Panc1 (cell line): ENCODE measurements around the gene ADI1.

Experiments
- POLR2AphosphoS5 ChIP-seq: IDR thresholded peaks from 2 replicates; pipeline ENCODE4 v1.6.1; 2012; ENCODE audit warnings: mild to moderate bottlenecking, low read depth, low read length, moderate library complexity
- SIN3A ChIP-seq: IDR thresholded peaks from 2 replicates; pipeline ENCODE4 v1.6.1; 2012; ENCODE audit warnings: low read depth, mild to moderate bottlenecking, low read length, moderate library complexity, borderline replicate concordance; ENCODE audit not compliant: insufficient read depth
- TCF7L2 ChIP-seq: IDR thresholded peaks from 2 replicates; pipeline ENCODE4 v1.6.1; 2011; ENCODE audit warnings: mild to moderate bottlenecking, low read depth, low read length, inconsistent platforms
- TF ChIP-seq, protein P1 (sequence below): fragments of 450-650 bp; IDR thresholded peaks from 2 replicates; pipeline ENCODE4 v1.5.1; 2017; ENCODE audit warnings: mild to moderate bottlenecking
- TF ChIP-seq, protein P2 (sequence below), 2 experiments: IDR thresholded peaks; 2 replicates each; pipeline ENCODE4 v1.6.1; 2011 to 2012; ENCODE audit warnings: low read depth in 2 of 2, control low read depth in 1 of 2, low read length in 1 of 2, mild to moderate bottlenecking in 1 of 2, moderate library complexity in 1 of 2; ENCODE audit not compliant: insufficient read depth in 1 of 2

DNA sequence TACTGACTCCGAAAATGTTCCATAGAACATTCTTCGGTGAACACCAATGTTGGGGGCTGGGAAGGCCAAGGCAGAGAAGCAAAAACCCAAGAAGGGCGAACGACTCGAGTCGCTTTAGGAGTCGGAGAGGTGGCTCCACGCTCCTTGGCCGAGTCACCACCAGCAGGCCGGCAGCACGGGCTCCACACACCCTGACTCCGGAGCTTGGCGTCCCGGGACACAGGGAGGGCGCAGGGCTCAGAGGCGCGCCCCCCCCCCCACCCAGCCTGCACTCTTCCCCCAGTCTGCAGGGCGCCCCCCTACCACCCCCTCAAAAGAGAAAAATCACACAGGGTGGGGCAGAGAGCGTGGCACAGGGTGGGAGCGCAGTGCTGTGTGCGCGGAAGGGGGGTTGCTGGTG is 7.5 kb upstream of the ADI1 start:
- TF ChIP-seq, protein P1, sequence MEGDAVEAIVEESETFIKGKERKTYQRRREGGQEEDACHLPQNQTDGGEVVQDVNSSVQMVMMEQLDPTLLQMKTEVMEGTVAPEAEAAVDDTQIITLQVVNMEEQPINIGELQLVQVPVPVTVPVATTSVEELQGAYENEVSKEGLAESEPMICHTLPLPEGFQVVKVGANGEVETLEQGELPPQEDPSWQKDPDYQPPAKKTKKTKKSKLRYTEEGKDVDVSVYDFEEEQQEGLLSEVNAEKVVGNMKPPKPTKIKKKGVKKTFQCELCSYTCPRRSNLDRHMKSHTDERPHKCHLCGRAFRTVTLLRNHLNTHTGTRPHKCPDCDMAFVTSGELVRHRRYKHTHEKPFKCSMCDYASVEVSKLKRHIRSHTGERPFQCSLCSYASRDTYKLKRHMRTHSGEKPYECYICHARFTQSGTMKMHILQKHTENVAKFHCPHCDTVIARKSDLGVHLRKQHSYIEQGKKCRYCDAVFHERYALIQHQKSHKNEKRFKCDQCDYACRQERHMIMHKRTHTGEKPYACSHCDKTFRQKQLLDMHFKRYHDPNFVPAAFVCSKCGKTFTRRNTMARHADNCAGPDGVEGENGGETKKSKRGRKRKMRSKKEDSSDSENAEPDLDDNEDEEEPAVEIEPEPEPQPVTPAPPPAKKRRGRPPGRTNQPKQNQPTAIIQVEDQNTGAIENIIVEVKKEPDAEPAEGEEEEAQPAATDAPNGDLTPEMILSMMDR = no peak
- TF ChIP-seq, protein P2, sequence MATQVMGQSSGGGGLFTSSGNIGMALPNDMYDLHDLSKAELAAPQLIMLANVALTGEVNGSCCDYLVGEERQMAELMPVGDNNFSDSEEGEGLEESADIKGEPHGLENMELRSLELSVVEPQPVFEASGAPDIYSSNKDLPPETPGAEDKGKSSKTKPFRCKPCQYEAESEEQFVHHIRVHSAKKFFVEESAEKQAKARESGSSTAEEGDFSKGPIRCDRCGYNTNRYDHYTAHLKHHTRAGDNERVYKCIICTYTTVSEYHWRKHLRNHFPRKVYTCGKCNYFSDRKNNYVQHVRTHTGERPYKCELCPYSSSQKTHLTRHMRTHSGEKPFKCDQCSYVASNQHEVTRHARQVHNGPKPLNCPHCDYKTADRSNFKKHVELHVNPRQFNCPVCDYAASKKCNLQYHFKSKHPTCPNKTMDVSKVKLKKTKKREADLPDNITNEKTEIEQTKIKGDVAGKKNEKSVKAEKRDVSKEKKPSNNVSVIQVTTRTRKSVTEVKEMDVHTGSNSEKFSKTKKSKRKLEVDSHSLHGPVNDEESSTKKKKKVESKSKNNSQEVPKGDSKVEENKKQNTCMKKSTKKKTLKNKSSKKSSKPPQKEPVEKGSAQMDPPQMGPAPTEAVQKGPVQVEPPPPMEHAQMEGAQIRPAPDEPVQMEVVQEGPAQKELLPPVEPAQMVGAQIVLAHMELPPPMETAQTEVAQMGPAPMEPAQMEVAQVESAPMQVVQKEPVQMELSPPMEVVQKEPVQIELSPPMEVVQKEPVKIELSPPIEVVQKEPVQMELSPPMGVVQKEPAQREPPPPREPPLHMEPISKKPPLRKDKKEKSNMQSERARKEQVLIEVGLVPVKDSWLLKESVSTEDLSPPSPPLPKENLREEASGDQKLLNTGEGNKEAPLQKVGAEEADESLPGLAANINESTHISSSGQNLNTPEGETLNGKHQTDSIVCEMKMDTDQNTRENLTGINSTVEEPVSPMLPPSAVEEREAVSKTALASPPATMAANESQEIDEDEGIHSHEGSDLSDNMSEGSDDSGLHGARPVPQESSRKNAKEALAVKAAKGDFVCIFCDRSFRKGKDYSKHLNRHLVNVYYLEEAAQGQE (IDR thresholded peaks at IDR 0.05; ENCODE audit: insufficient read depth in 1 of 2, low read depth in 2 of 2, low read length in 1 of 2) = no peak
- TF ChIP-seq POLR2AphosphoS5 (no peak), TCF7L2 (no peak), SIN3A (no peak)
